HG02642 (cell line): ENCODE measurements around the gene CTNNA3.

ENCODE experiments used
- ATAC-seq: cut with Tn5 transposase; IDR thresholded peaks from one replicate; pipeline ENCODE4 v1.9.1; 2021; ENCODE audit warnings: mild to moderate bottlenecking; ENCODE audit not compliant: unreplicated experiment, poor library complexity

CTNNA3 gene

DNA sequence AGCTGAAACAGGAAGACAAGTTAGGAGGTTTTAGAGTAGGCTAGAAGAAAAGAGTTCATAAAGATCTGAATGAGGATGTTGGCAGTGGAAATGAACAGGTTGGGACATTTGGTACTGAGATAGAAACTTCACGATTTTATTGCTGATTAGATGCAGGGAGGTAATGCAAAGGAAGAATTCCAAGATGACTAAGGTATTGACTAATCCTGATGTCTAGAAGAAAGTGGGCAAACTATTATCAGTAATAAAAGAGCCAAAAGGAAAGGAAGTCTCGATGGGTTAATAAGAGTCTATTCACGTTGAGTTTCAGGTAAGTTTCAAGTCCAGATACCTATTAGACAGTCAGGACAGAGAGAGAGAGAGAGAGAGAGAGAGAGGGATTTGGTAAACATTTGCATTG is 1401.5 kb downstream of the CTNNA3 start:
- ATAC-seq = no peak

- no peak for ATAC-seq
Measured at GRCh38 chr10:66292922-66293321, 1403.1 kb downstream of the CTNNA3 start.

- ATAC-seq = no peak
Measured at GRCh38 chr10:66292456-66292855, 1403.5 kb downstream of the CTNNA3 start.

- no peak for ATAC-seq
Measured at GRCh38 chr10:66291133-66291532, 1404.9 kb downstream of the CTNNA3 start.

- ATAC-seq = no peak
Measured at GRCh38 chr10:66284621-66285020, 1411.4 kb downstream of the CTNNA3 start.

DNA sequence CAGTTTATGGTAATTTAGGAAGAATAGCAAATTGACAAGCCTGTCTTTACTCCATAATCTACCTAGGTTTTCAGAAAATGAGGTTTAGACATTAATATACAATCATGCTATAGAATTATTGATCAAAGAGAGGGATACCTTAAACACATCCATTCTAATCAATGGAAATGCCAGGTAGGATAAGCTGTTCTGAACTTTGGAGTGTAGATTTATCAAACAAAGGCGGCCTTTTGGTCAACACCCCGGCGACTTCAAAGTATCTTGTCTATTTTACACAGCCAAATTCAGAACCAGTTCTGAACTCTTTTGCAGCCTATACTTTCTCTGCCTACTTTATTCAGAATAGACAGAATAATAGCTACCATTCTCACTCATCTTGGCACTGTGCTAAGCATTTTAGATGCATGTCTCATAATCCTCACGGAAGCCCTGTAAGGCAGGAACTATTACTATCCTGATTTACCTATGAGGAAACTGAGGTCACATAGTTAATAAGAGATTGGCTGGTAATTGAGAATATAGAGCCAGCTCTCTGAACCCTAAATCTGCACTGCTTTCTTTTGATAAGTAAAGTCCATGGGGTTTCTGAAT is 1412.0 kb downstream of the CTNNA3 start:
- ATAC-seq = no peak

- no peak for ATAC-seq
Measured at GRCh38 chr10:66283064-66283463, 1412.9 kb downstream of the CTNNA3 start.

DNA sequence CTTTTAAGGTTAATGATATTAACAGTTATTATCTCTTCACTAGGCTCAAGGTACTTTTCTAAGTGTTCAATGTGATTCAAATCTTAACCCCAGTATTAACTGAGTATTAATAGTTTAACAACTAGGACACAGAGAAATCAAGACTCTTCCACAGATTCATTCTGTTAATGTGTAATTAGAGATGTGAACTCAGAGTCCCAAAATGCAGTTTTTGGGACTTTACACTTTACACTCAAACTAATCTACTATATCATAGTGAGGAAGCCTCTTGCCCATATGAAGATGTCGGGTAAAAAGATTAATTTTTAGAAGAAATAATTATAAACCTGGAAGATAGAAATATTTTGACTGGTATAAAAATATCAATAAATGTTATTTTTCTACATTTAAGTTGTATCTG is 1414.7 kb downstream of the CTNNA3 start:
- ATAC-seq = no peak

DNA sequence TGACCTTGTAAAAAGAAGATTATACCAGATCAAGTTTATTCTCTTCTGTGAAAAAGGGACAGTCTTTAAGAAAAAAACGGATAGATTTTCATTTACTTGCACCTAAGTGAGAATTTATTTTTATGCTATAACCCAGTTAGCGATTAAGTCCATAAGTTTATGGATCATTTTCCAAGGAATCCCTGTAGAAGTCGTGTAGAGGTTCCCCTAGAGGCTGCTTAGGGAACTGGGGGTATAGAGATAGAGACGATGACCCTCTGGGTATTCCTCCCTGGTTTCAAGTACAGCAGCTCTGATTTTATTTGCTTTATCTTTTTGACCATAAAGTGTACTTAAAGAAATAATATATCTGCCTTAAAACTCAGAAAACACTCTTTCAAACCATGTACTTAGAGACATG is 1418.5 kb downstream of the CTNNA3 start:
- ATAC-seq = no peak

GRCh38 chr10:66273966-66274519 is 1422.0 kb downstream of the CTNNA3 start:
- no peak for ATAC-seq

GRCh38 chr10:66265398-66265797 is 1430.6 kb downstream of the CTNNA3 start:
- no peak for ATAC-seq

GRCh38 chr10:66259836-66260235 is 1436.2 kb downstream of the CTNNA3 start:
- ATAC-seq = no peak

DNA sequence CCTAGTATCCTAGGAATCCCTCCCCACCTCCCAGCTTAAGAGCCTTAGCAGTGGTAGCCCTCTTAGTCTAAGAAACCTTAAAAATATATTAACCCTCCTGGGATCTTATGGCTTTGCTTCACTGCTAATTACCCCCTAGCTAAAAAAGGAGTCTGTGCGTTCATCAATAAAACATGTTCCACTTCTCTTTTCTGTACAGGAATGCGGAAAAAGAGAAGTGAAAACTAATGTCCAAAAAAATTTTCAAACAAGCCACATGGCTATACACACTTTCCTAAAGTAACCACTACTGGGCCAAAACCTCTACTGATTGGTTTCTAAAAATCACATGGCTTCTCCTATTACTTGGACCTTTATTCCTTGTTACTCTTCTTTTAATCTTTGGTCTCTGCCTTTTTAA is 1437.3 kb downstream of the CTNNA3 start:
- ATAC-seq = no peak

- no peak for ATAC-seq
Measured at GRCh38 chr10:66257801-66258200, 1438.2 kb downstream of the CTNNA3 start.

DNA sequence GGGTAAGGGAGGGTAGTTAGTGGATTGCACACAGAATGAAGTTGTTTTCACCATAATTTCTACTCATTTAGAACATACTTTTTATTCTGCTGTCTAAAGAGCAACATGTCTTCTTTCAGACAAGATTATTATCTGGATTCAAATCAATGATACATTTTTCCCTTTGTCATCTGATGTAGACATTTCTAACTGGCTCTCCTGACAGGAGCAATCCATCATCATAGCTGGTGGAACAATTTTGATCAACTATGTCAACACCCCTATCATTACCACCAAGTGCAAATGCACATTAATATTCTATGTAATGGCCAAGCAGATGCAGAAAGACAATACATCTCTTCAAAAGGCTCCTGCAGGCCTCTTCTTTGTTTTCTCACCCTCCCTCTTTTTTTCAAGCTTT is 1443.0 kb downstream of the CTNNA3 start:
- ATAC-seq = no peak

DNA sequence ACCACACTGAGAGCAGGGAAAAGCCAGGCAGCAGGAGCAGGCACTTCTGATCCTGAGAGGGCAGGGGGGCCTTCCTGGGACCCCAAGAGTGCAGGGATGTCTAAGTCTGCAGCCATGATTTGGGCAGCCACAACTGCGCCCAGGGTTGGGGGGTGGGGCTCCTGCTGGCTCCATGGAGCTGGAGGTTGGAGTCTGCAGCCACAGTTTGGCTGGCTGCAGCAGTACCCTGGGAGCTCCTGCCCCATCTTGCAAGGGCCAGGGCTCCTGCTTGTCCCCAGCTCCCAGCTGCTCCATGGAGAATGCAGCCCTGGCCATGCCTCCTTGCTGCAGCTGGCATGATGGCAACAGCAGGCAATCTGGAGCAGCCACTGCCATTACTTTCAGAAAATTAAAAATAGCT is 1449.8 kb downstream of the CTNNA3 start:
- ATAC-seq = no peak

- ATAC-seq = no peak
Measured at GRCh38 chr10:66244953-66245352, 1451.0 kb downstream of the CTNNA3 start.

DNA sequence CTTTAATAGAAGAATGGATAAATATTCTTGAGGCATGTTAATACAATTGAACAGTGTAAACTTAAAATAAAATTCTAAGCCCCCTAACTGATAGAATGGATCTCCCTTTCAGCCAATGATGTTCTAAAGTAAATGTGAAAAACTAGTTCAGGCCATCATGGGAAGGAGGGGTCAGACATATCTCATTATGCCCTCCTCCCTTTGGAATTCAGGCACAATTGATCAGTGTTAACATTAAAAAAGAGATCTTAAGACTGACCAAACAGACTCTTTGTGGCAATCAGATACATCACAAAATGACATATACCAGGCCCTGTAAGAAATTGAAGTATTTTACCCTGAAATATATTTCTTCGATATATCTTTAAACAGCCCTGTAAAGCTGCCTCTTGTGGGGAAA is 1453.1 kb downstream of the CTNNA3 start:
- no peak for ATAC-seq

DNA sequence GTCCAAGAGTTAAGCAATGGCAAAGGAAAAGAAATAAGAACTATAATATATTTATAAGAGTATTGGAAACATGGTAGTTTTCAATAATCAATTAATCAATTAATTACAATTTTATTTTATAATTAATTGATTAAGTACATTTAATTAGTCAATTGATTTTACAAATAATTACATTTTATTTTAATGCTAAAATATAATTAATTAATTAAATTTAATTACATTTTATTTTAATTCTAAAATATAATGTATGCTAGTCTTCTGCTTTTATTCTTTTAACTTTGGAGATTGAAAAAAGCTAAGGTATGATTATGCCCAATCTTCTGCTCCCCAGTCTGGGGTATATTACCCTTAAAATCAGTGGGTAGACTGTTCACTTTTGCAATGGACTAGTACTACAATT is 1456.9 kb downstream of the CTNNA3 start:
- ATAC-seq = no peak

DNA sequence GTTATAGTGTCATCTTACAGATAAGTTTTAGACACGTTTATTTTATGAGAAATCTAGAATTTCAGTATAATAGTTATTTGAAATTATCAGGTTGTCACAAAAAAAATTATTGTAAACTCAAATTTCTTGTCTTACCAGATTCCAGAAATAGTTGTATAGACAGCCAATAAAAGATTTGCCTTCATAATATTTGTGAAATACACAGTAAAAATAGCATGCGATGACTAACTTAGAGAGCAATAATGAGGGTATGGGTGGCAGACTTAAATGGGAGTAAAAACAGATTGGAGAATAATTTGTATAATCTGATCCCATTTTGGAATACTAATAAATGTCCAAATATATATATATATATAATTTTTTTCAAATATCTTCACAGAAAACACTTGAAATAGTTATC is 1457.7 kb downstream of the CTNNA3 start:
- no peak for ATAC-seq

DNA sequence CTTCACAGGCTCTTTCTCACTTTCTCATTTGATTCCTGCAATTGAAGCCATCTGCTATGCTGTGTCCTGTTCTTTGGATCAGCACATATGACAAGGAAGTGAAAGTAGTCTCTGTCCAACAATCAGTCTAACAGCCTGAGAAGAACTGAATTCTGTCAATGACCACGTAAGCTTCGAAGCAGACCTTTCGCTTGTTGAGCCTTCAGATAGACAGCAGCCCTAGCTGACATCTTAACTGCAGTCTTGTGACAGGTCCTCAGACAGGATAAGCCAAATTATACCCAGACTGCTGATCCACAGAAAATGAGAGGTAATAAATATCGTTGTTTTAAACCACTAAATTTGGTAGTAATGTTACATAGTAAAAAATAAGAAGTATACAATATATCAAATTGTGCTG is 1461.1 kb downstream of the CTNNA3 start:
- no peak for ATAC-seq

GRCh38 chr10:66228887-66229286 is 1467.1 kb downstream of the CTNNA3 start:
- ATAC-seq = no peak

DNA sequence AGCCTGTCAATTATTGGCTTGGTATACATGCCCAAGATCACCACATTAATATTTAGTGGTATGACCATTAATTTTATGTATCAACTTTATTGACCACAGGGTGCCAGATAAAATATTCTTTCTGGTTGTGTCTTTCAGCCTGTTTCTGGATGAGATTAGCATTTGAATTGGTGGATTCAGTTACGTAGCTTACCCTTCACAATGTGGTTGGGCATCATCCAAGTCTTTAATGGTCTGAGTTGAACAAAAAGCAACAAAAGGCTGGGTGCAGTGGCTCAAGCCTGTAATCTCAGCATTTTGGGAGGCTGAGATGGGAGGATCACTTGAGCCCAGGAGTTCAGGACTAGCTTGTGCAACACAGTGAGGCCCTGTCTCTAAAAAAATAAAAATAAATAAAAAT is 1472.3 kb downstream of the CTNNA3 start:
- ATAC-seq = no peak
